D721Med (cell line): ENCODE measurements around the gene MUTYH.
"Not testable (repeated sequence)": the region's sequence is repeated elsewhere in the genome, so short reads cannot be mapped to it uniquely, and the experiment has no call there.

Experiments used
- DNase-seq: peaks from one replicate; pipeline ENCODE4 v3.0.0; 2011; ENCODE audit warnings: low spot score; ENCODE audit not compliant: insufficient read length
- FAIRE-seq: peaks from 2 replicates; lab custom pipeline; 2011; peaks lifted over from hg19 to GRCh38; lab: Jason Lieb, UNC
- TF ChIP-seq, protein P1 (sequence below): IDR thresholded peaks from 2 replicates; pipeline ENCODE4 v1.5.1; 2012; ENCODE audit warnings: mild to moderate bottlenecking, control low read depth; ENCODE audit not compliant: insufficient read depth; ENCODE audit errors: missing control alignments

The MUTYH gene

GRCh38 chr1:45365051-45365450 is 24.8 kb upstream of the MUTYH start:
- FAIRE-seq (no peak), DNase-seq (no peak)
- TF ChIP-seq, protein P1, sequence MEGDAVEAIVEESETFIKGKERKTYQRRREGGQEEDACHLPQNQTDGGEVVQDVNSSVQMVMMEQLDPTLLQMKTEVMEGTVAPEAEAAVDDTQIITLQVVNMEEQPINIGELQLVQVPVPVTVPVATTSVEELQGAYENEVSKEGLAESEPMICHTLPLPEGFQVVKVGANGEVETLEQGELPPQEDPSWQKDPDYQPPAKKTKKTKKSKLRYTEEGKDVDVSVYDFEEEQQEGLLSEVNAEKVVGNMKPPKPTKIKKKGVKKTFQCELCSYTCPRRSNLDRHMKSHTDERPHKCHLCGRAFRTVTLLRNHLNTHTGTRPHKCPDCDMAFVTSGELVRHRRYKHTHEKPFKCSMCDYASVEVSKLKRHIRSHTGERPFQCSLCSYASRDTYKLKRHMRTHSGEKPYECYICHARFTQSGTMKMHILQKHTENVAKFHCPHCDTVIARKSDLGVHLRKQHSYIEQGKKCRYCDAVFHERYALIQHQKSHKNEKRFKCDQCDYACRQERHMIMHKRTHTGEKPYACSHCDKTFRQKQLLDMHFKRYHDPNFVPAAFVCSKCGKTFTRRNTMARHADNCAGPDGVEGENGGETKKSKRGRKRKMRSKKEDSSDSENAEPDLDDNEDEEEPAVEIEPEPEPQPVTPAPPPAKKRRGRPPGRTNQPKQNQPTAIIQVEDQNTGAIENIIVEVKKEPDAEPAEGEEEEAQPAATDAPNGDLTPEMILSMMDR = no peak

- DNase-seq = no peak
- TF ChIP-seq, protein P1 = no peak
- no peak for FAIRE-seq
These were observed 24.1 kb upstream of the MUTYH start for GRCh38 chr1:45364294-45364693.

DNA sequence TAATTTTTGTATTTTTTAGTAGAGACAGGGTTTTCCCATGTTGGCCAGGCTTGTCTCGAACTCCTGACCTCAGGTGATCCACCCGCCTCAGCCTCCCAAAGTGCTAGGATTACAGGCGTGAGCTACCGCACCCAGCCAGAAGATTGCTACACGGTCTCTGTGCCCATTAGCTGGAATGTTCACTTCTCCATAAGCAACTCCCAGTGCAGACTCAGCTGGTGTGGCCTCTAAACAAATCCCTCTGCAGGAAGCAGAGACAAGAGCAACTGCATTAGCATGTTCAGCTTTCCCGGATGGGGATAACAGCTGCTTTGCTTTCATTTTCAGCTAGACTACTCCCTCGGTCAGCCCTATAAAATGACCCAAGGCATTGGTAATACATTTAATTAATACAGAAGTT is 20.7 kb upstream of the MUTYH start:
- DNase-seq, FAIRE-seq: not testable (repeated sequence)

GRCh38 chr1:45359882-45360513 is 19.8 kb upstream of the MUTYH start:
- TF ChIP-seq, protein P1 = peak; percentile 75
- DNase-seq (no peak), FAIRE-seq (no peak)

- TF ChIP-seq, protein P1 = no peak
- FAIRE-seq (no peak), DNase-seq (no peak)
These were observed 15.9 kb upstream of the MUTYH start for GRCh38 chr1:45356186-45356585.

DNA sequence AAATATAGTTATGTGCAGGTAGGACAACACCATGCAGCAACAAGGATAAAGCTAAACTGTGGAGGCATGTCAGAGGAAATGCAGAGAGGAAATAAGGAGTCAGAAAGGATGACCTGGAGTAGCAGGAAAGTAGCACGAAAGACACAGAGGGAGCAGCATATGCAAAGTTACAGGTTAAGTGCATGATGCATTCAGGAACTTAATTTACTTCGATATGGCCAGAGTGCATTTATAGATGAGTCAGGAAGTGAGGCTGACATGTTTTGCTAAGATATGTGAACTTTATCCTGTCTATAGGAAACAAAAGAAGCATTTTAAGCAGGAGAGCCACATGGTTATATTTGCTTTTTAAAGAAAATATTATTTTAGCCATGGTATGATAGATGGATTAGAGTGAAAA is 15.4 kb upstream of the MUTYH start:
- DNase-seq (no peak), FAIRE-seq (no peak)
- TF ChIP-seq, protein P1 = no peak

DNA sequence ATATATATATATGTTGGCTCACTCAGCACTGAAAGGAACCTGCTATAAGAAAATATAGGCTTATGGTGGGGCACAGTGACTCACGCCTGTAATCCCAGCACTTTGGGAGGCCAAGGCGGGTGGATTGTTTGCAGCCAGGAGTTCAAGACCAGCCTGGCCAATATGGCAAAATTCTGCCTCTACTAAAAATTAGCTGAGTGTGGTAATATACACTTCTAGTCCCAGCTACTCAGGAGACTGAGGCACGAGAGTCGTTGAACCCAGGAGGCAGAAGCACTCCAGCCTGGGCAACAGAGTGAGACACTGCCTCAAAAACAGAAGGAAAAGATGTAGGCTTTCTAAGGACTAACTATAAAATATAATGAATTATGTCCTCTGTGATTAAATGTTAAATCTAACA is 14.6 kb upstream of the MUTYH start:
- DNase-seq = no peak
- TF ChIP-seq, protein P1 = no peak
- no peak for FAIRE-seq
